Thyroid gland (tissue), 4 donors: ENCODE data around the gene DLGAP4. TPM values are rescaled to one million over a fixed set of nuclear protein-coding genes. Genes with fewer than 3 reads are reported as not detected.

Experiments used
- DNase-seq, 2 donors: peaks; one replicate each; pipeline ENCODE4 v3.0.0-alpha.2; 2019
- H3K27ac ChIP-seq, 3 donors: fragments of 200-600 bp; sonication (generic); 1 replicate in 2 of 3; 2 replicates in 1 of 3; pipeline ENCODE4 v1.5.1; 2016 to 2019; ENCODE audit warnings: mild to moderate bottlenecking in 1 of 3, moderate library complexity in 1 of 3
- H3K27me3 ChIP-seq: fragments of 200-600 bp; sonication (generic); one replicate; pipeline ENCODE4 v1.5.1; 2019
- H3K36me3 ChIP-seq, 2 donors: fragments of 200-600 bp; sonication (generic); one replicate each; pipeline ENCODE4 v1.5.1; 2016 to 2019
- H3K4me1 ChIP-seq, 2 donors: fragments of 200-600 bp; sonication (generic); one replicate each; pipeline ENCODE4 v1.5.1; 2017 to 2019
- H3K4me3 ChIP-seq, 3 donors: fragments of 200-600 bp; sonication (generic); replicated peaks in 1 of 3; 1 replicate in 2 of 3; 2 replicates in 1 of 3; pipeline ENCODE4 v1.5.1; 2016; ENCODE audit warnings: mild to moderate bottlenecking in 1 of 3
- H3K9me3 ChIP-seq: fragments of 200-600 bp; sonication (generic); one replicate; pipeline ENCODE4 v1.5.1; 2017
- POLR2A ChIP-seq, 2 donors: fragments of 450-650 bp; IDR thresholded peaks; one replicate each; pipeline ENCODE4 v1.6.1; 2017; ENCODE audit warnings: antibody characterized with exemption in 2 of 2, mild to moderate bottlenecking in 2 of 2, moderate library complexity in 1 of 2
- whole genome bisulfite sequencing, 2 donors: methylation state at CpG; one replicate each; pipeline ENCODE4 v1.1.5; 2017; 5-methylcytosine and 5-hydroxymethylcytosine counted together
- intact Hi-C: fragments of 100-400 bp; cut with DNase I; formaldehyde crosslinking; loops from one replicate; pipeline ENCODE4 v1.15.1; 2023
- total RNA-seq, 4 donors: library from RNA; depleted of rRNA; stranded (reverse); fragments of >200 nt; gene quantifications; one replicate each; pipeline ENCODE4 v1.2.3, GENCODE V29; 2016
- TF ChIP-seq, protein P1 (sequence below), 6 experiments: fragments of 200-600 bp in 3 of 6; fragments of 450-650 bp in 3 of 6; sonication (generic) in 3 of 6; IDR thresholded peaks; one replicate each; pipeline ENCODE4 v1.5.1; 2016 to 2019; ENCODE audit warnings: antibody characterized with exemption in 6 of 6, mild to moderate bottlenecking in 2 of 6, inconsistent platforms in 1 of 6, moderate library complexity in 1 of 6

DLGAP4 gene, protein sequence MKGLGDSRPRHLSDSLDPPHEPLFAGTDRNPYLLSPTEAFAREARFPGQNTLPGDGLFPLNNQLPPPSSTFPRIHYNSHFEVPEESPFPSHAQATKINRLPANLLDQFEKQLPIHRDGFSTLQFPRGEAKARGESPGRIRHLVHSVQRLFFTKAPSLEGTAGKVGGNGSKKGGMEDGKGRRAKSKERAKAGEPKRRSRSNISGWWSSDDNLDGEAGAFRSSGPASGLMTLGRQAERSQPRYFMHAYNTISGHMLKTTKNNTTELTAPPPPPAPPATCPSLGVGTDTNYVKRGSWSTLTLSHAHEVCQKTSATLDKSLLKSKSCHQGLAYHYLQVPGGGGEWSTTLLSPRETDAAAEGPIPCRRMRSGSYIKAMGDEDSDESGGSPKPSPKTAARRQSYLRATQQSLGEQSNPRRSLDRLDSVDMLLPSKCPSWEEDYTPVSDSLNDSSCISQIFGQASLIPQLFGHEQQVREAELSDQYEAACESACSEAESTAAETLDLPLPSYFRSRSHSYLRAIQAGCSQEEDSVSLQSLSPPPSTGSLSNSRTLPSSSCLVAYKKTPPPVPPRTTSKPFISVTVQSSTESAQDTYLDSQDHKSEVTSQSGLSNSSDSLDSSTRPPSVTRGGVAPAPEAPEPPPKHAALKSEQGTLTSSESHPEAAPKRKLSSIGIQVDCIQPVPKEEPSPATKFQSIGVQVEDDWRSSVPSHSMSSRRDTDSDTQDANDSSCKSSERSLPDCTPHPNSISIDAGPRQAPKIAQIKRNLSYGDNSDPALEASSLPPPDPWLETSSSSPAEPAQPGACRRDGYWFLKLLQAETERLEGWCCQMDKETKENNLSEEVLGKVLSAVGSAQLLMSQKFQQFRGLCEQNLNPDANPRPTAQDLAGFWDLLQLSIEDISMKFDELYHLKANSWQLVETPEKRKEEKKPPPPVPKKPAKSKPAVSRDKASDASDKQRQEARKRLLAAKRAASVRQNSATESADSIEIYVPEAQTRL
- total RNA-seq, result 10 to 100 TPM; 29.3 to 52.4 (median 41.5) TPM

DNA sequence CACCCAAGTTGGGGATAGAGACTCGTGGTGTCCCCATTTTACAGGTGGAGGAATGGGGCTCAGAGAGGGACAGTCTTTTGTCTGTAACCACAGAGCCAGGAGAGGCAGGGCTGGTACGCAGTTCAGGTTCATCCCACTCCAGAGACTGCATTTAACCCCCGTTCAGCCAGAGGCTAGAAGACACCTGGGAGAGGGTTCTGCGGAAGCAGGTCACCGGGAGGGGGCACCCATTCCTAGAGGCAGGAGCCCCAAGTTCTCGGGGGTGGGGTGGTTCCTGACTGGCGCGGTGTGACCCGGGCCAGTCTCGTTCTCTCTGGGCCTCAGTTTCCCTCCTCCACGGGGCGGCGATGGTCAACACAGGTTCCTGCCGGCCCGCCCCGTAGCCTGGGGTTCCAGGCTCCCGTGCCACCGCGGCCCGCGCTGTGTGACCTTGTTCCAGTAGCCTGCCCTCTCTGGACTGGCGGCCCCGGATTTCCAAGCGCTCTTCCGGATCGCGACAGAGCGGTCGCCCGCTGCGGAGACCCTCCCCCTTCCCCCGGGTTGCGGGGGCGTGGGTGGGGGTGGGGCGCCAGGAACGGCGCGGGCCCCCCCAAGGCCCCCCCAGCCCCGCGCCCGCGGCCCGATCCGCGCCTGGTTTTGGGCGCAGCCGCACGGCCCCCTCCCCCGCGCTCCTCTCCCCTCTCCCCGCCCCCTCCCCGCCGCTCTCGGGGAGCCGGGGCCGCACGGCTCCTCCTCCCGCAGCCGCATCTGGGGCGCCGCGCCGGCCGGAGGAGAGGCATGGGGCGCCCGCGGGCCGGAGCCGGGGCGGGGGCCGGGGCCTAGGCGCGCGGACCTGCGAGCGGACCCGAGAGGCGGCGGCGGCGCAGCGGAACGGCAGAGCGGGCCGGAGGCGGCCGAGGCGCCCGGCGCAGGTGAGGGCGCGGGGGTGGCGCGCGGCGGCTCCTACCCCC is at the start of gene DLGAP4:
TSS of gene DLGAP4 (plus strand) at position 738 of the 950 bp plus-strand sequence. CDS start 125,379 bp downstream, outside the sequence.
- Histone ChIP-seq H3K27ac (no peak within 1 kb of the TSS), H3K27me3 (peaks cover 25% of the 10 kb centered on the region), H3K36me3 (no peaks in the 10 kb centered on the region), H3K9me3 (no peaks in the 10 kb centered on the region), H3K4me1 (peaks cover 8 to 12% of the 10 kb centered on the region in 2 donors), H3K4me3 (peak within 1 kb of the TSS in 1 of 3 donors; percentile 19)
- DNase-seq, result no peak
- intact Hi-C loops, result no loop called here
- TF ChIP-seq POLR2A (IDR thresholded peaks at IDR 0.05), result no peak
- TF ChIP-seq, protein P1, sequence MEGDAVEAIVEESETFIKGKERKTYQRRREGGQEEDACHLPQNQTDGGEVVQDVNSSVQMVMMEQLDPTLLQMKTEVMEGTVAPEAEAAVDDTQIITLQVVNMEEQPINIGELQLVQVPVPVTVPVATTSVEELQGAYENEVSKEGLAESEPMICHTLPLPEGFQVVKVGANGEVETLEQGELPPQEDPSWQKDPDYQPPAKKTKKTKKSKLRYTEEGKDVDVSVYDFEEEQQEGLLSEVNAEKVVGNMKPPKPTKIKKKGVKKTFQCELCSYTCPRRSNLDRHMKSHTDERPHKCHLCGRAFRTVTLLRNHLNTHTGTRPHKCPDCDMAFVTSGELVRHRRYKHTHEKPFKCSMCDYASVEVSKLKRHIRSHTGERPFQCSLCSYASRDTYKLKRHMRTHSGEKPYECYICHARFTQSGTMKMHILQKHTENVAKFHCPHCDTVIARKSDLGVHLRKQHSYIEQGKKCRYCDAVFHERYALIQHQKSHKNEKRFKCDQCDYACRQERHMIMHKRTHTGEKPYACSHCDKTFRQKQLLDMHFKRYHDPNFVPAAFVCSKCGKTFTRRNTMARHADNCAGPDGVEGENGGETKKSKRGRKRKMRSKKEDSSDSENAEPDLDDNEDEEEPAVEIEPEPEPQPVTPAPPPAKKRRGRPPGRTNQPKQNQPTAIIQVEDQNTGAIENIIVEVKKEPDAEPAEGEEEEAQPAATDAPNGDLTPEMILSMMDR (IDR thresholded peaks at IDR 0.05), result no peak
- WGBS, 2 donors, result 3 to 5% methylated on average over 8 to 26 of the region's 96 CpGs

DNA sequence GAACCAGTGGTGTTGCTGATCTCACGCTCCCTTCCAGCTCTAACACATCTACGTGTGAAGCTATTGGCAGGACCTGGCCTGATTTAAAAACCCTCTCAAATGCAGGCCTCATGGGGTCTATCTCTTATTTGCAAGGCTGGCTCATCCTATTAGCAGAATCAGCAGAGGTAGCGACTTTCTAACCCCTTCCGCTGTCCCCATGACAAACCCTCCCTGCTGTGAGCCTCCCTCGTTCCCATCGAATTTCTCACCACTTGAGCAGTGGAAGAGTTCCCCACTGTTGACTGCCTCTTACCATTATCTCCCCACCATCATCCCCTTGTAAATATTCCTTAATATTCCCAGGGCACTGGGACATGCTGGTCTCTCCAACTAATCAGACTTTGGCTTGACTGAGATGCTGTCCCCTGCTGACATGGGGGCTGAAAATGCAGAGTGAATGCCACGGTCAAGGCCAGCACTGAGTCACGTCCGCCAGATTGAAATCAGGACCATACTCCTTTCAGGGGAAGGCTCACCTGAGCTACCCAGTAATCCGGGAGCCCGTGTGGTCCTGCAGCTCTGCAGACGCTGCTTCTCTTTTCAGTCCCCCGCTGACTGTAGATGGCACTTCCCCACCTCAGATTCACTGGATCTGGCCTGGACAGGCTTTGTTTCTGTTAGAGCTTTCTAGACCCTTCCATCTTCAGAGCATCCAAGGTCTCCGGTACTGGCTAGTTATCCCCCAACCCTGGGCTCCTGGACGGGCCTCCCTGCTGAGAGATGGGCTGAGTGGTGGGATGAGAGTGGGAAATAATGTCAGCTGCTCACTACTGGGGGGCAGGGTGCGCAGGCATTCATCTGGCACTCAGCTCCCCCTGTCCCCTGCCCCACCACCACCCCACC is 46.7 kb upstream of the DLGAP4 start:
- no peak for DNase-seq
- WGBS, 2 donors, result 47 to 51% methylated on average over 16 of the region's 16 CpGs
- intact Hi-C loops, result no loop called here

DNA sequence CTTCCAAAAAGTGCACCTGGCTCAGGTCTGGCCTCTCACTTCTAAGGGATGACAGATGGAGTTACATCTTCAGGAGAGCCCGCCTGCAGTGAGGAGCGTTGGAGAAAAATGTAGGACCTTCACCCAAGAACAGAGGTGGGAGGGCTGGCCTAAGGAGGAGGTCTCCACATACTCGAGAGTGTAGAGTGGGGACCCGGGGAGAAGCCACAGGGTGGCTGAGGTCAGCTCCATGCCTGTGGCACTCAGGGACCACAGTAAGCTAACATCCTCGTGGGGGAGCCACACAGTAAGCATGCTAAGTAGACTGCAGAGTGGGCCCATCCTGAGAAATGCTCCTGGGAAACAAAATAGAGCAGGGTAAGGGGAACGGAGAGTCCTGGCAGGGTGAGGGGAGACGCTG is 45.8 kb upstream of the DLGAP4 start:
- DNase-seq, result no peak
- Histone ChIP-seq H3K4me3 (no peak overlapping the region), H3K36me3 (peaks cover 9 to 14% of the 10 kb centered on the region in 2 donors), H3K4me1 (no peaks in the 10 kb centered on the region), H3K27ac (no peak overlapping the region), H3K27me3 (no peaks in the 10 kb centered on the region), H3K9me3 (no peaks in the 10 kb centered on the region)
- intact Hi-C loops, result no loop called here
- no peak for TF ChIP-seq POLR2A (IDR thresholded peaks at IDR 0.05)
- TF ChIP-seq, protein P1 (IDR thresholded peaks at IDR 0.05), result no peak
- WGBS, 2 donors, result 48 to 54% methylated on average over 7 of the region's 7 CpGs

More for the DNA sequence above, 46.7 kb upstream of the DLGAP4 start:
- no peaks in the 10 kb centered on the region for H3K4me1 ChIP-seq
- no peak overlapping the region for H3K4me3 ChIP-seq
- H3K36me3 ChIP-seq, result peaks cover 9 to 21% of the 10 kb centered on the region in 2 donors
- TF ChIP-seq, protein P1 (IDR thresholded peaks at IDR 0.05), result no peak
- TF ChIP-seq POLR2A (IDR thresholded peaks at IDR 0.05), result no peak
- no peaks in the 10 kb centered on the region for H3K9me3 ChIP-seq
- no peaks in the 10 kb centered on the region for H3K27me3 ChIP-seq
- no peak overlapping the region for H3K27ac ChIP-seq
